Neural progenitor cell (in vitro differentiated cells): ENCODE data around the gene IQCN. TPM values are rescaled to one million over a fixed set of nuclear protein-coding genes. Genes with fewer than 3 reads are reported as not detected.

Experiments used
- DNase-seq: peaks from one replicate; pipeline ENCODE4 v3.0.0-alpha.2; 2016; ENCODE audit warnings: low spot score
- H2AFZ ChIP-seq: fragments of 200-600 bp; sonication (generic); replicated peaks from 2 replicates; pipeline ENCODE4 v1.6.1; 2016; ENCODE audit warnings: antibody characterized with exemption
- H3F3A ChIP-seq: fragments of 200-600 bp; sonication (generic); 2 replicates; pipeline ENCODE4 v1.6.1; 2016; ENCODE audit warnings: antibody characterized with exemption, low read depth
- H3K27ac ChIP-seq: fragments of 200-600 bp; sonication (generic); 2 replicates; pipeline ENCODE4 v1.5.1; 2016; ENCODE audit warnings: mild to moderate bottlenecking
- H3K27me3 ChIP-seq: fragments of 200-600 bp; sonication (generic); 2 replicates; pipeline ENCODE4 v1.6.1; 2016; ENCODE audit warnings: mild to moderate bottlenecking, moderate library complexity
- H3K36me3 ChIP-seq: fragments of 200-600 bp; sonication (generic); 2 replicates; pipeline ENCODE4 v1.5.1; 2016
- H3K4me1 ChIP-seq: fragments of 200-600 bp; sonication (generic); 2 replicates; pipeline ENCODE4 v1.6.1; 2016; ENCODE audit warnings: mixed run types
- H3K4me2 ChIP-seq: fragments of 200-600 bp; sonication (generic); 2 replicates; pipeline ENCODE4 v1.6.1; 2016
- H3K4me3 ChIP-seq: fragments of 200-600 bp; sonication (generic); 2 replicates; pipeline ENCODE4 v1.5.1; 2016
- H3K79me2 ChIP-seq: fragments of 200-600 bp; sonication (generic); 2 replicates; pipeline ENCODE4 v1.6.1; 2016; ENCODE audit warnings: low read depth
- H3K9ac ChIP-seq: fragments of 200-600 bp; sonication (generic); 2 replicates; pipeline ENCODE4 v1.6.1; 2016
- H3K9me3 ChIP-seq: fragments of 200-600 bp; sonication (generic); 2 replicates; pipeline ENCODE4 v1.5.1; 2016; ENCODE audit warnings: low read depth
- H4K20me1 ChIP-seq: fragments of 200-600 bp; sonication (generic); 2 replicates; pipeline ENCODE4 v1.6.1; 2016; ENCODE audit warnings: low read depth
- H3K27ac Mint-ChIP-seq: 3 replicates; pipeline ENCODE4 v1.8.0; 2021; ENCODE audit warnings: mixed read lengths
- H3K27me3 Mint-ChIP-seq: 2 replicates; pipeline ENCODE4 v1.8.0; 2022; ENCODE audit warnings: low read depth, mild to moderate bottlenecking, inconsistent platforms, moderate library complexity, mixed read lengths; ENCODE audit not compliant: insufficient read depth
- H3K36me3 Mint-ChIP-seq: 3 replicates; pipeline ENCODE4 v1.8.0; 2021; ENCODE audit warnings: mixed read lengths
- H3K4me1 Mint-ChIP-seq: 3 replicates; pipeline ENCODE4 v1.8.0; 2021; ENCODE audit warnings: mixed read lengths
- H3K4me3 Mint-ChIP-seq: 3 replicates; pipeline ENCODE4 v1.8.0; 2021; ENCODE audit warnings: mild to moderate bottlenecking, moderate library complexity, mixed read lengths
- H3K9me3 Mint-ChIP-seq: 3 replicates; pipeline ENCODE4 v1.8.0; 2020; ENCODE audit warnings: mixed read lengths
- CTCF ChIP-seq: fragments of 200-600 bp; sonication (generic); IDR thresholded peaks from 2 replicates; pipeline ENCODE4 v1.5.1; 2017; ENCODE audit warnings: antibody characterized with exemption, mild to moderate bottlenecking
- EZH2 ChIP-seq: fragments of 200-600 bp; sonication (generic); IDR thresholded peaks from 2 replicates; pipeline ENCODE4 v1.6.1; 2017; ENCODE audit warnings: antibody characterized with exemption, mild to moderate bottlenecking, moderate library complexity
- EZH2phosphoT487 ChIP-seq: fragments of 200-600 bp; sonication (generic); IDR thresholded peaks from 2 replicates; pipeline ENCODE4 v1.6.1; 2017; ENCODE audit warnings: antibody characterized with exemption
- total RNA-seq: library from RNA; depleted of rRNA; stranded (reverse); fragments of >200 nt; gene quantifications from 2 replicates; pipeline ENCODE4 v1.2.3, GENCODE V29; 2015; ENCODE audit warnings: low replicate concordance

IQCN gene
- total RNA-seq, 1 donor from 2014 or later, result 0.11 TPM

GRCh38 chr19:18254546-18255503 lies 19.4 kb downstream of the IQCN start:
- Histone ChIP-seq H3K79me2 (no peaks in the 10 kb centered on the region), H3K36me3 (no peaks in the 10 kb centered on the region), H3K9me3 (no peaks in the 10 kb centered on the region), H3K4me3 (no peak overlapping the region), H4K20me1 (no peaks in the 10 kb centered on the region), H3K4me1 (no peaks in the 10 kb centered on the region), H3K27me3 (peaks cover 35% of the 10 kb centered on the region), H2AFZ (no peak overlapping the region), H3K27ac (no peak overlapping the region), H3K4me2 (no peak overlapping the region), H3K9ac (no peak overlapping the region), H3F3A (no peaks in the 10 kb centered on the region)
- no peaks in the 10 kb centered on the region for H3K36me3 Mint-ChIP-seq
- TF ChIP-seq EZH2, result no peak
- TF ChIP-seq CTCF, result peak; percentile 23
- H3K4me3 Mint-ChIP-seq, result no peak overlapping the region
- DNase-seq, result no peak
- H3K27me3 Mint-ChIP-seq, result peaks cover 18% of the 10 kb centered on the region
- H3K27ac Mint-ChIP-seq, result no peak overlapping the region
- H3K4me1 Mint-ChIP-seq, result no peaks in the 10 kb centered on the region
- H3K9me3 Mint-ChIP-seq, result no peaks in the 10 kb centered on the region

- H3K9ac ChIP-seq, result no peak overlapping the region
These were observed 20.5 kb downstream of the IQCN start for GRCh38 chr19:18253716-18254115.

GRCh38 chr19:18253130-18253529 lies 21.1 kb downstream of the IQCN start:
- peaks cover 18% of the 10 kb centered on the region for H3K27me3 Mint-ChIP-seq
- Histone ChIP-seq H3K9ac (no peak overlapping the region), H3K4me3 (no peak overlapping the region), H3K27me3 (peaks cover 35% of the 10 kb centered on the region), H3K27ac (no peak overlapping the region), H3K4me1 (no peaks in the 10 kb centered on the region), H4K20me1 (no peaks in the 10 kb centered on the region), H3F3A (no peaks in the 10 kb centered on the region), H3K79me2 (no peaks in the 10 kb centered on the region), H3K36me3 (no peaks in the 10 kb centered on the region), H2AFZ (no peak overlapping the region), H3K4me2 (no peak overlapping the region), H3K9me3 (no peaks in the 10 kb centered on the region)
- TF ChIP-seq EZH2phosphoT487 (no peak), EZH2 (no peak), CTCF (no peak)
- H3K36me3 Mint-ChIP-seq, result no peaks in the 10 kb centered on the region
- H3K27ac Mint-ChIP-seq, result no peak overlapping the region
- H3K9me3 Mint-ChIP-seq, result no peaks in the 10 kb centered on the region
- no peaks in the 10 kb centered on the region for H3K4me1 Mint-ChIP-seq
- H3K4me3 Mint-ChIP-seq, result no peak overlapping the region
- no peak for DNase-seq

More at GRCh38 chr19:18253716-18254115, 20.5 kb downstream of the IQCN start:
- Histone ChIP-seq H3K9me3 (no peaks in the 10 kb centered on the region), H2AFZ (no peak overlapping the region), H3K4me1 (no peaks in the 10 kb centered on the region), H3K4me2 (no peak overlapping the region), H3K27ac (no peak overlapping the region), H3F3A (no peaks in the 10 kb centered on the region), H3K27me3 (peaks cover 35% of the 10 kb centered on the region), H3K36me3 (no peaks in the 10 kb centered on the region), H3K79me2 (no peaks in the 10 kb centered on the region), H4K20me1 (no peaks in the 10 kb centered on the region), H3K4me3 (no peak overlapping the region)
- no peaks in the 10 kb centered on the region for H3K4me1 Mint-ChIP-seq
- no peaks in the 10 kb centered on the region for H3K9me3 Mint-ChIP-seq
- H3K36me3 Mint-ChIP-seq, result no peaks in the 10 kb centered on the region
- no peak overlapping the region for H3K4me3 Mint-ChIP-seq
- no peak overlapping the region for H3K27ac Mint-ChIP-seq
- no peak for DNase-seq
- H3K27me3 Mint-ChIP-seq, result peaks cover 18% of the 10 kb centered on the region
- no peak for TF ChIP-seq EZH2
- no peak for TF ChIP-seq CTCF
- no peak for TF ChIP-seq EZH2phosphoT487
